Calu3 (cell line): ENCODE results near the gene BIRC2. TPM values are rescaled to one million over a fixed set of nuclear protein-coding genes. Genes with fewer than 3 reads are reported as not detected.
A peak's percentile ranks its signal among the peaks of the same experiment; 100 is the strongest.

Experiments
- BruUV-seq: library from RNA; stranded (reverse); fragments of 400-500 nt; replicated peaks from 2 replicates; lab custom pipeline; 2021; lab: Mats Ljungman, UMichigan
- CTCF ChIA-PET: fragments of 300-600 bp; sonication (Branson Sonifier 250); formaldehyde crosslinking; loops from one replicate; lab custom pipeline; 2022; ENCODE audit warnings: antibody characterized with exemption; lab: Charles Lee
- DNase-seq: peaks from one replicate; pipeline ENCODE4 v3.0.0; 2022
- H3K27ac Mint-ChIP-seq: one replicate; pipeline ENCODE4 v1.8.0; 2022; ENCODE audit warnings: mixed read lengths; ENCODE audit not compliant: unreplicated experiment
- H3K27me3 Mint-ChIP-seq: one replicate; pipeline ENCODE4 v1.8.0; 2022; ENCODE audit warnings: mixed read lengths; ENCODE audit not compliant: unreplicated experiment
- H3K36me3 Mint-ChIP-seq: one replicate; pipeline ENCODE4 v1.8.0; 2022; ENCODE audit warnings: mild to moderate bottlenecking, moderate library complexity, mixed read lengths; ENCODE audit not compliant: insufficient read depth, unreplicated experiment
- H3K4me1 Mint-ChIP-seq: one replicate; pipeline ENCODE4 v1.8.0; 2022; ENCODE audit warnings: mild to moderate bottlenecking, low read depth, mixed read lengths; ENCODE audit not compliant: unreplicated experiment
- H3K4me3 Mint-ChIP-seq: one replicate; pipeline ENCODE4 v1.8.0; 2022; ENCODE audit warnings: mild to moderate bottlenecking, low read depth, moderate library complexity, mixed read lengths; ENCODE audit not compliant: unreplicated experiment
- H3K9me3 Mint-ChIP-seq: one replicate; pipeline ENCODE4 v1.8.0; 2022; ENCODE audit warnings: low read depth, mixed read lengths; ENCODE audit not compliant: unreplicated experiment
- CTCF ChIP-seq: fragments of 200-600 bp; IDR thresholded peaks from one replicate; pipeline ENCODE4 v1.8.0; 2022; ENCODE audit warnings: antibody characterized with exemption; ENCODE audit not compliant: unreplicated experiment
- intact Hi-C: fragments of 100-400 bp; cut with micrococcal nuclease; formaldehyde crosslinking; loops from one replicate; pipeline ENCODE4 v1.10.0; 2022; ENCODE audit not compliant: unreplicated experiment
- total RNA-seq: library from RNA; stranded (reverse); gene quantifications from 2 replicates; pipeline ENCODE4 v1.2.3, GENCODE V29; 2022

Gene BIRC2
- total RNA-seq, 1 experiment from 2014 or later = 32.6 TPM

GRCh38 chr11:102410382-102410784 lies 63.4 kb downstream of the BIRC2 start:
- TF ChIP-seq CTCF = no peak
- Mint-ChIP-seq H3K27ac (no peak overlapping the region), H3K4me1 (peaks cover 19% of the 10 kb centered on the region), H3K9me3 (peaks cover 2% of the 10 kb centered on the region), H3K27me3 (no peaks in the 10 kb centered on the region), H3K36me3 (peaks cover 12% of the 10 kb centered on the region), H3K4me3 (no peak overlapping the region)
- DNase-seq = no peak
- BruUV-seq = no TSS peak
- CTCF ChIA-PET = interaction anchor here (0.6 kb wide), 1 partner anchor 13 kb away, joined by 3 read pairs; no protein-coding TSS in a partner anchor
- intact Hi-C loops = no loop called here

- Mint-ChIP-seq H3K4me3 (no peak overlapping the region), H3K36me3 (peaks cover 12% of the 10 kb centered on the region), H3K4me1 (peaks cover 27% of the 10 kb centered on the region), H3K27me3 (no peaks in the 10 kb centered on the region), H3K27ac (no peak overlapping the region), H3K9me3 (peaks cover 3% of the 10 kb centered on the region)
- CTCF ChIA-PET = no interaction called here
- no TSS peak for BruUV-seq
- no peak for DNase-seq
- intact Hi-C loops = no loop called here
- TF ChIP-seq CTCF = no peak
Observed at GRCh38 chr11:102411142-102411541, 64.1 kb downstream of the BIRC2 start.

GRCh38 chr11:102413497-102413896 lies 66.5 kb downstream of the BIRC2 start:
- CTCF ChIA-PET = no interaction called here
- intact Hi-C loops = no loop called here
- H3K27me3 Mint-ChIP-seq = no peaks in the 10 kb centered on the region
- H3K4me1 Mint-ChIP-seq = peaks cover 27% of the 10 kb centered on the region
- H3K9me3 Mint-ChIP-seq = peaks cover 8% of the 10 kb centered on the region
- no peaks in the 10 kb centered on the region for H3K36me3 Mint-ChIP-seq
- no TSS peak for BruUV-seq
- no peak for DNase-seq
- no peak for TF ChIP-seq CTCF
- H3K4me3 Mint-ChIP-seq = no peak overlapping the region
- no peak overlapping the region for H3K27ac Mint-ChIP-seq

GRCh38 chr11:102414559-102414958 lies 67.5 kb downstream of the BIRC2 start:
- CTCF ChIA-PET = no interaction called here
- intact Hi-C loops = no loop called here
- Mint-ChIP-seq H3K9me3 (peaks cover 8% of the 10 kb centered on the region), H3K4me3 (no peak overlapping the region), H3K27ac (peak overlapping the region; percentile 38), H3K27me3 (no peaks in the 10 kb centered on the region), H3K4me1 (peaks cover 27% of the 10 kb centered on the region), H3K36me3 (no peaks in the 10 kb centered on the region)
- BruUV-seq = no TSS peak
- no peak for TF ChIP-seq CTCF
- no peak for DNase-seq
